Activated CD4-positive, alpha-beta T cell treated with anti-CD3 and anti-CD28 coated beads, Interleukin-2, amount 50 U/mL, for 4 hours (primary cell): ENCODE measurements around the gene MIF.
"Not testable (repeated sequence)": the region's sequence is repeated elsewhere in the genome, so short reads cannot be mapped to it uniquely, and the experiment has no call there.

ENCODE experiments used
- DNase-seq, 2 experiments: peaks; one replicate each; pipeline ENCODE4 v3.0.0-alpha.2; 2020

MIF gene

DNA sequence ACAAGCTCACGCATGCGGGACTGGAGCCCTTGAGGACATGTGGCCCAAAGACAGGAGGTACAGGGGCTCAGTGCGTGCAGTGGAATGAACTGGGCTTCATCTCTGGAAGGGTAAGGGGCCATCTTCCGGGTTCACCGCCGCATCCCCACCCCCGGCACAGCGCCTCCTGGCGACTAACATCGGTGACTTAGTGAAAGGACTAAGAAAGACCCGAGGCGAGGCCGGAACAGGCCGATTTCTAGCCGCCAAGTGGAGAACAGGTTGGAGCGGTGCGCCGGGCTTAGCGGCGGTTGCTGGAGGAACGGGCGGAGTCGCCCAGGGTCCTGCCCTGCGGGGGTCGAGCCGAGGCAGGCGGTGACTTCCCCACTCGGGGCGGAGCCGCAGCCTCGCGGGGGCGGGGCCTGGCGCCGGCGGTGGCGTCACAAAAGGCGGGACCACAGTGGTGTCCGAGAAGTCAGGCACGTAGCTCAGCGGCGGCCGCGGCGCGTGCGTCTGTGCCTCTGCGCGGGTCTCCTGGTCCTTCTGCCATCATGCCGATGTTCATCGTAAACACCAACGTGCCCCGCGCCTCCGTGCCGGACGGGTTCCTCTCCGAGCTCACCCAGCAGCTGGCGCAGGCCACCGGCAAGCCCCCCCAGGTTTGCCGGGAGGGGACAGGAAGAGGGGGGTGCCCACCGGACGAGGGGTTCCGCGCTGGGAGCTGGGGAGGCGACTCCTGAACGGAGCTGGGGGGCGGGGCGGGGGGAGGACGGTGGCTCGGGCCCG lies at the start of gene MIF:
MIF (plus strand) TSS at position 439 of the 765 bp plus-strand sequence; CDS start at position 531, 92 bp downstream.
- DNase-seq: peak; percentile 92 to 93

- no peak for DNase-seq
Measured at GRCh38 chr22:23844739-23845202, 49.4 kb upstream of the MIF start.

DNA sequence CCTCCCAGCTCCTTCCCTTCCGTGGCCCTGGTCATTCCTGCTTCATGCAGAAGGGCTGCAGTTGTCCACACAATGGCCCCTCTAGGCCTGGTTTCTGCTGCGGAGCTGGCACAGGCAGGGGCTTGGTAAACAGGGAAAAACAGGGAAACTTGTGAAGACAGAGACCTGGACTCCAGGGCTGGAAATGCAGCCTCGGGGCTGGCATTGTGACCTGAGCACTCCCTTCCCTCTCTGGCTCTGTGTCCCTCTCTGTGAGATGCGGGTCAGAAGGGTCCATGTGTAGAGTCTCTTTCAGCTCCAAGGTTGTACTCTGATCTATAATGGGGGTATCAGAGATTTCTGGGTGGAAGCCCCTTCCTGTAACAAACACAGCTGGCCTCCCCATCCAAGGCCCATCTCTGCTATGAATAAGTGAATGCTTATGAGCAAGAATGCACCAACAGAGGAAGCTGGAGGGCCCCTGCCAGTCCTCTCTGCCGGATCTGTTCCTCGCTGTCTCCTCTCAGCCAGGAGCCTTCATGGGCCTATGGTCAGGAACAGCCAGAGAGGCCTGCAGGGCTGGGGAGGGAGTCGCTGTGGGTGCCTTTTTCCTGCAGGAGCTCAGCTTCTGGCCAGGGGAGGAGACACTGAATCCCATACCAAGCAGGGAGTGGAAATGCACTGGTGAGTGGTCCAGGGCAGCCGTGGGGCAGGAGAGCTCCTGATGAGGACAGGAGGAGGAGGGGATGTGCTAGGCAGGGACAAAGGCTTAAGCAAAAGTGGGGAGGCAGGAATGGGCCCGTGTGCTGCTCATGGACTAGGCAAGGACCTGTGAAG lies 48.7 kb upstream of the MIF start:
- DNase-seq: no peak

- no peak for DNase-seq
Measured at GRCh38 chr22:23846081-23846469, 48.1 kb upstream of the MIF start.

GRCh38 chr22:23847310-23847920 lies 46.8 kb upstream of the MIF start:
- no peak for DNase-seq

DNA sequence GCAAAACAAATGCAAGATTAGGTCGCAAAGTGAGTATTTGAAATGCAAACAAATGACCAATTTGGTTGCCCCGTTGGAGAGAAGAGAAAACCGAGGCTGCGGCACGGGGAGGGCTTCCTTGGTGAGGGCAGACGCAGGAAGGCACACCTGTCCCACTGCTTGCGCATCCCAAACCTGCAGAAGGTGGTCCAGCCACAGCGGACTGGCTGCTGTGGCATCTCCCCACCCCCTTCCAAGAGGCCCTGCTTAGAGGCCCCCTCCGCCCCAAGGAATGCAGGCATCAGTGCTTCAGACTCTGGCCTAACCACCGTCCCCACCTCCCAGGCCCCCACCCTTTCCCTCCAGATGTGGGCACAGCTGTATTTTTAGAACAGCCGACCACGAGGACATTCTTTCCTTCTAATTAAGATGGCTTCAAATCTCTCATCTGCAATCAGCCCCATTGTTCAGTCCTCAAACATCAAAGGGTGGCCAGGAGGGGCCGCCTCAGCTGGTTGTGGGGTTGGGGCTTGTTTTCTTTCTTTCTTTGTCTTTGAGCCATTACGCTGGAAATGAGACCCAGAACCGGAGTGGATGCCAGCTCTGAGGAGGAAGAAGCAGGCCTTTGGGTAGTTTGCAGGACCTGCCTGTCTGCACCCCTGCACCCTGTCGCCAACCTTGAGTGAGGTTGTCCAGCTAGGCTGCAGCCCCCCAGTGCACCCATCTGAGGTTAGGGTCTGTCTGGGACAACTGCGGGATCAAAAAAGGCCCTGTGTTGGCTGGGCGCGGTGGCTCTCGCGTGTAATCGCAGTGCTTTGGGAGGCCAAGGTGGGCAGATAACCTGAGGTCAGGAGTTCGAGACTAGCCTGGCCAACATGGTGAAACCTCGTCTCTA lies 46.0 kb upstream of the MIF start:
- DNase-seq: no peak

GRCh38 chr22:23849009-23850006 lies 44.9 kb upstream of the MIF start:
- DNase-seq: peak; percentile 78 to 83

DNA sequence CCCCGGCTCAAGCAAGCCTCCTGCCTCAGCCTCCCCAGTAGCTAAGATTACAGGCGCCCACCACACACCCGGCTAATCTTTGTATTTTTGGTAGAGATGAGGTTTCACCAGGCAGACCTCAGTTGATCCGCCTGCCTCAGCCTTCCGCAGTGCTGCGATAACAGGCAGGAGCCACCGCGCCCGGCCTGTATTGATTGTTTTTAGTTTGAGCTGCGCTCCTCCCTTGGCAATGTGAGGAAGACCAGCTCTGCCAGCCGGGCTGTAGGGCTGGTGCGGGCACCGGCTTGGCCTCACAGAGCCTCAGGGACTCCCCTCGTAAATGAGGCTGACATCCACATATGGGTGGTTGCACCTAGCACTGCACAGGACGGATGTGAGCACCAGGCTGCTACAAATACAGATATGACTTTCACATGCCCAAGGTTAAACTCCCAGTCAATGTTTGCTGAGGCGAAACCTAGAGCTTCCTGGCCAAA lies 44.0 kb upstream of the MIF start:
- DNase-seq: no peak

- DNase-seq: no peak
Measured at GRCh38 chr22:23856721-23857605, 37.2 kb upstream of the MIF start.

DNA sequence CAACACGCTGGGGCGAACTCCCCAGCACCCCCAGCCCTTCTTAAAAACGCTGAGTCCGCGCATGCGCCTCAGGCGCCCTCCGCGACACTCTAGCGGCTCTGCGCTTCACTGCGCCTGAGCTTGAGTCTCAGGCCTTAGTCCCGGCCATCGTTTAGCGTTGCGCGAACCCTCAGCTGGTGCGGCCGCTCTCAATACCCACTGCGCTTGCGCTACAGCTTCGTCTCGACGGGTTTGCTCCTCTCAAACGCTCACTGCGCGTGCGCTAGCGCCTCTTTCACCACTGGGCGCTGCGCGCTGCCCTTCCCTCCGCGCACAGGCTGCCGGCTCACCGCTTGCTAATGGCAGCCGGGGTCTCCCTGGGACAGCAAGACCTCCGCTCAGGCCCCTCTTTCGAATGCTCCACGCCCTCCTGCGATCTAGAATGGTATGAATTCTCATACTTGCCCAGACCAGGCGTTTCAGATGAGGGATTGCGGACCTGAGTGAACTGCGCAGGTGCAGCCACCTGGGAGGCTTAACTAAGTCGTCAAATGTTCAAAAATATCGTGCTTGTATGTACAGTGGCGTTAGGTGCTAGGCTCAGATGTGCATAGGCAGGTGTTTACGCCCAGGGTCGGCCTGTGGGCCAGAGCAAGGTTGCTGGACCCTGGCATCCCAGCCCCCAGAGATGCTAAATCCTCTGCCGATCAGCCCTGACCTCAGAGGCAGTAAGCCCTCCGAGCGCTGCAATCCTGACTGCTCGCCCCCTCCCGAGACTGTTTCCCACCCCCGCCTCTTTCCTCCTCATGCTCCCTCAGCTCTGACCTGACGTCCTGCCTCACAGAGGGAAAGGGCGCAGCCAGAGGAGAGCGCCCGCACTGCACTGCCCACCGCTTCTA lies 36.3 kb upstream of the MIF start, which contains the start of gene SLC2A11:
SLC2A11 (plus strand) TSS at position 270 of the 878 bp plus-strand sequence; CDS start at position 395, 125 bp downstream.
- peak; percentile 86 to 91 for DNase-seq

DNA sequence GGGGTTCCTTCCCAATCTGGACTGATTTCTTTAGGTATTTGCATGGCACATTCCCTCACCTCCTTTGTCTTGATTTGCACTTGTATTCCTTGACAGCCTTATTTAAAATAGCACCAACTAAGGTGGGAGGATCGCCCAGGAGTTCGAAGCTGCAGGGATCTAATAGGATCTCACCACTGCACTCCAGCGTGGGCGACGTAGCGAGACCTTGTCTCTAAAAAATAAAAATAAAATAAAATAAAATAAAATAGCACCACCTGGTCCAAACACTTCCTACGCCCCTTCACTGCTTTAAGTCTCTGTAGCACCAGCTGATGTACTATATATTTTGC lies 35.7 kb upstream of the MIF start:
- DNase-seq: no peak

DNA sequence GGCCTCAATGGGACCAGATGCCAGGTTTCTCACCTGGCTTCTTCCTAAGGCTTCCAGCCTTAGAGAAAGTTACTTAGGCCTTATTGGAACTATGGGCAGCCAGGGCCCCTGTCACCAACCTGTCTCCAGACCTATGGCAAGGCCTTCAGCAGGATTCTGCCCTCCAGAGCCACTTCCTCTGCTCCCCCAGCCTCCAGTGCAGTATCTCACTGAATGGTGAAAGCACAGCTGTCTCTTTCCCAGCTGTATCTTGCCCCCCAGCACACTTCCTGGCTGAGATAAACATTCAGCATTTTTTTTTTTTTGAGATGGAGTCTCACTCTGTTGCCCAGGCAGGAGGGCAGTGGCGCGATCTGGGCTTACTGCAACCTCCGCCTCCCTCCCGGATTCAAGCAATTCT lies 35.0 kb upstream of the MIF start:
- no peak for DNase-seq

DNA sequence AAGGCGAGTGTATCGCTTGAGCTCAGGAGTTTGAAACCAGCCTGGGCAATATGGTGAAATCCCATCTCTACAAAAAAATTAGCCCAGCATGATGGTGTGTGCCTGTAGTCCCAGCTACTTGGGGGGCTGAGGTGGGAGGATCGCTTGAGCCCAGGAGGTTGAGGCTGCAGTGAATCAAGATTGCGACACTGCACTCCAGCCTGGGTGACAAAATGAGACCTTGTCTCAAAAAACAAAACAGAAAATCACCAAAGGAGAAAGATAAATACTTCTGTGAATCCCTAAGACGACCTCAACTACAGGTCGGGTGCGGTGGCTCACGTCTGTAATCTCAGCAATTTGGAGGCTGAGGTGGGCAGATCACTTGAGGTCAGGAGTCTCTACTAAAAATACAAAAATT lies 34.0 kb upstream of the MIF start:
- not testable (repeated sequence) for DNase-seq

DNA sequence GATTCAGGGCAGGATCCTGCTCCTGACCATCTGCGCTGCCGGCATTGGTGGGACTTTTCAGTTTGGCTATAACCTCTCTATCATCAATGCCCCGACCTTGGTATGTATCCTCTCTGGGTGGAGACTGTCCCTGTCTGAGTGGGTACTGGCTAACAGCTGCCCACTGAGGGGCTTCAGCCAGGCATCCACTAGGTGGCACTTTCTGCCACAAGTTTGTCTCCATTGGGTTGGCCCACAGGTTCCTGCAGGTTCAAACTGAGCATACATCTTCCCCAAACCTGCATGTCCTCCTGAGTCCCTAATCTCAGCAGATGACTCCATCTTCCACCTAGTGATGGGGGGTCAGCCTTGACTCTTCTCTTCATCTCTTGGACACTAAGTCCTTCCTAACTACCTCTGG lies 32.1 kb upstream of the MIF start:
- DNase-seq: peak in 1 of 2 experiments; percentile 26

DNA sequence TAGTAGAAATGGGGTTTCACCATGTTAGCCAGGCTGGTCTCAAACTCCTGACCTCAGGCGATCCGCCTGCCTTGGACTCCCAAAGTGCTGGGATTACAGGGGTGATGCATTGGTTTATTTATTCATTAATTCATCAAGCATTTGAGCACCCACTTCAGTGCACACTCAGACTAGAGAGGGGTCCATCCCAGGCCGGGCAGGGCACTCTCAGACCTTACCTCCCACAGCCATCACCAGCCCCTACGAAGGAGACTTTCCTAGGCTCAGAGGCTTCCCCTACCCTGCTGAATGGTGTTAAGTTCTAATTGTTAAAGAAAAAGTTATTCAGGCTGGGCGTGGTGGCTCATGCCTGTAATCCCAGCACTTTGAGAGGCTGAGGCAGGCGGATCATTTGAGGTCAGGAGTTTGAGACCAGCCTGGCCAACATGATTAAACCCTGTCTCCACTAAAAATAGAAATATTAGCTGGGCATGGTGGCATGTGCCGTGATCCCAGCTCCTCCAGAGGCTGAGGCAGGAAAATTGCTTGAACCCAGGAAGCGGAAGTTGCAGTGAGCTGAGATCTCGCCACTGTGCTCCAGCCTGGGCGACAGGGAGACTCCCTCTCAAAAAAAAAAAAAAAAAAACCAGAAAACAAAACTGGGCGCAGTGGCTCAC lies 29.6 kb upstream of the MIF start:
- not testable (repeated sequence) for DNase-seq

- no peak for DNase-seq
Measured at GRCh38 chr22:23868580-23868979, 25.6 kb upstream of the MIF start.

GRCh38 chr22:23874871-23875270 lies 19.3 kb upstream of the MIF start:
- no peak for DNase-seq

- DNase-seq: no peak
Measured at GRCh38 chr22:23875801-23876200, 18.4 kb upstream of the MIF start.
